Prostate gland (tissue), 1 donor: ENCODE results near the gene AKAP13.

Experiments used
- POLR2A ChIP-seq: fragments of 450-650 bp; IDR thresholded peaks from one replicate; pipeline ENCODE4 v1.6.1; 2016; ENCODE audit warnings: antibody characterized with exemption, mild to moderate bottlenecking
- POLR2AphosphoS5 ChIP-seq: sonication (generic); formaldehyde crosslinking; IDR thresholded peaks from one replicate; pipeline ENCODE4 v1.6.1; 2017; ENCODE audit warnings: antibody characterized with exemption

- no peak for TF ChIP-seq POLR2AphosphoS5
- no peak for TF ChIP-seq POLR2A
Observed at GRCh38 chr15:85625856-85626255, 245.5 kb downstream of the AKAP13 start.
